ENCODE measurements around the gene MYB.
"Not testable (repeated sequence)": the region's sequence is repeated elsewhere in the genome, so short reads cannot be mapped to it uniquely, and the experiment has no call there.

Gene MYB

GRCh38 chr6:135225911-135226310 is 44.8 kb downstream of the MYB start:
- no peak for DNase-seq

GRCh38 chr6:135226537-135226936 is 45.4 kb downstream of the MYB start:
- DNase-seq = no peak

GRCh38 chr6:135227349-135227748 is 46.2 kb downstream of the MYB start:
- no peak for DNase-seq

GRCh38 chr6:135227758-135228157 is 46.6 kb downstream of the MYB start:
- DNase-seq = no peak

- no peak for DNase-seq
Measured at GRCh38 chr6:135228486-135228885, 47.4 kb downstream of the MYB start.

- no peak for DNase-seq
Measured at GRCh38 chr6:135229996-135230395, 48.9 kb downstream of the MYB start.

- no peak for DNase-seq
Measured at GRCh38 chr6:135230711-135231468, 49.8 kb downstream of the MYB start.

- no peak for DNase-seq
Measured at GRCh38 chr6:135231469-135231844, 50.3 kb downstream of the MYB start.

GRCh38 chr6:135233686-135234491 is 52.8 kb downstream of the MYB start:
- DNase-seq = no peak

- no peak for DNase-seq
Measured at GRCh38 chr6:135234492-135234780, 53.3 kb downstream of the MYB start.

- no peak for DNase-seq
Measured at GRCh38 chr6:135235716-135236115, 54.6 kb downstream of the MYB start.

- DNase-seq = no peak
Measured at GRCh38 chr6:135236319-135236718, 55.2 kb downstream of the MYB start.

- DNase-seq = no peak
Measured at GRCh38 chr6:135236732-135237131, 55.6 kb downstream of the MYB start.

- no peak for DNase-seq
Measured at GRCh38 chr6:135240711-135241110, 59.6 kb downstream of the MYB start.

GRCh38 chr6:135243871-135244796 is 63.0 kb downstream of the MYB start:
- no peak for DNase-seq

GRCh38 chr6:135244805-135245204 is 63.7 kb downstream of the MYB start:
- no peak for DNase-seq

- not testable (repeated sequence) for DNase-seq
Measured at GRCh38 chr6:135246412-135247012, 65.4 kb downstream of the MYB start.

- peak; percentile 9 for DNase-seq
Measured at GRCh38 chr6:135250234-135250633, 69.1 kb downstream of the MYB start.

- DNase-seq = no peak
Measured at GRCh38 chr6:135250751-135251497, 69.8 kb downstream of the MYB start.

- DNase-seq = no peak
Measured at GRCh38 chr6:135251498-135252441, 70.7 kb downstream of the MYB start.

GRCh38 chr6:135254471-135254870 is 73.4 kb downstream of the MYB start:
- DNase-seq = no peak

Measured in CD4-positive, alpha-beta T cell treated with Interleukin-21 for 1 hour (primary cell).